GM18951 (cell line): ENCODE data around the gene GSTCD.
"Not testable (repeated sequence)": the region's sequence is repeated elsewhere in the genome, so short reads cannot be mapped to it uniquely, and the experiment has no call there.

Experiments used
- POLR2A ChIP-seq: IDR thresholded peaks from 4 replicates; pipeline ENCODE4 v1.6.1; 2011; ENCODE audit warnings: mild to moderate bottlenecking; ENCODE audit not compliant: insufficient read length, insufficient read depth; ENCODE audit errors: extremely low read depth
- in situ Hi-C: fragments of 300-500 bp; cut with MboI; formaldehyde crosslinking; loops from one replicate; pipeline ENCODE4 v1.12.0; 2022; ENCODE audit warnings: low sequenced_read_pairs, mixed read lengths, inconsistent platforms; ENCODE audit not compliant: unreplicated experiment

GSTCD gene

GRCh38 chr4:105707782-105708180 is 803 bp upstream of the GSTCD start:
- in situ Hi-C loops = loop anchor here (25.0 kb wide), 1 partner anchor 195 kb away; no protein-coding TSS in a partner anchor
- TF ChIP-seq POLR2A = no peak

DNA sequence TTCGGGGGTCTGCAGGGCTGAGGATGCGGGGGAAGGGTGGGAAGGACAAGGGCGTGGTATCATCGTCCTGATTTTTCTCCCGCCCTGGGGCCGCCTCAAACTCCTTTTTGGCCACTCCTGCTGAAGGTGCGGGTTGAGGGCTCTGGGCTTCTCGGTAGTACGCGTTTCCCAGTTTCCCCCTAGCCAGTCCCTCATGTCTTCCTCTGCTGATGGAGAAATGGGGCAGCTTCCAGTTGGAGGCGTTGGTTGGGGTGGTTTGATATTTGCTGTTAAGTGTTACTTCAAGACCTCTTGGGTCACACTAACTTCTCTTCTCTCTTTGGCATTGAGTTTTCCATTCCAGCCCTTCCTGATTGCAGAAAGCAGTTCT is 482 bp downstream of the GSTCD start:
- in situ Hi-C loops = loop anchor here (25.0 kb wide), 1 partner anchor 197 kb away; no protein-coding TSS in a partner anchor
- TF ChIP-seq POLR2A = no peak

DNA sequence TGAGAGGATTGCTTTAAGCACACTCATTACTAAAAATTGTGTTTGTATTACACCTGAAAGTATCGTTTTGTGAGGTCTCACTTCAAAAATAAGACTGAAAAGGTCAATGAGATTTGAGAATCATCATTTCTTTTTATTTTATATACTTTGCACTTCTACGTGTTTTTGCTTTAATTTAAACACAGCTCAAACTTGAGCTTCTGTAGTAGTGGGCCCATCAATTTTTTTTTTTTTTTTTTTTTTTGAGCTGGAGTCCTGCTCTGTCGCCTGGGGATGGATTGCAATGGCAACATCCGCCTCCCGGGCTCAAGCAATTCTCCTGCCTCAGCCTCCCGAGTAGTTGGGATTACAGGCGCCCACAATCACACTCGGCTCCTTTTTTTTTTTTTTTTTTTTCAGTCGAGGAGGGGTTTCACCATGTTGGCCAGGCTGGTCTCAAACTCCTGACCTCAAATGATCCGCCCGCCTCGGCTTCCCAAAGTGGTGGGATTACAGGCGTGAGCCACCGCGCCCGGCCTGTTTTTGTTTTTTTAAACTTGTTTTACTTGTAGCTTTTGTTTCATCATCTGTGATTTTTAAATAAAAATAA is 1.5 kb downstream of the GSTCD start:
- in situ Hi-C loops = loop anchor here (25.0 kb wide), 1 partner anchor 198 kb away; no protein-coding TSS in a partner anchor
- TF ChIP-seq POLR2A = no peak

- in situ Hi-C loops = loop anchor here (25.0 kb wide), 1 partner anchor 198 kb away; no protein-coding TSS in a partner anchor
- TF ChIP-seq POLR2A = no peak
These were observed 2.1 kb downstream of the GSTCD start for GRCh38 chr4:105710678-105711077.

DNA sequence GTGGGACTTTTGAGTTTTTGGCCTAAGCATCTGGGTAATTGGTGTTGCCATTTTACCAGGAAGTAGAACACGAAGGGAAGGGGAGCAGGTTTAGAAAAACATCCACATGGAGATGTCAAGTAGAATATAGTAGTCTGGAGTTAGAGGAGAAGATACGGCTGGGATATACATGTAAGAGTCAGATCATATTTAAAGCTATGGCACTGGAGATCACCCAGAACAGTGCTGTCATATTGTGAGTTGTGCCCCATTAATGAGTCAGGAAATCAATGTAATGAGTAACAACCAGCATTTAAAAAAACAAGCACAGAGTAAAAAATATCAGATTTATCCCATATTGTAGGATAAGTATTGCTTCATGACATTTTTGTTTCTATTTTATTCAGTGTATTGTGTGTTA is 4.2 kb downstream of the GSTCD start:
- in situ Hi-C loops = loop anchor here (25.0 kb wide), 1 partner anchor 200 kb away; no protein-coding TSS in a partner anchor
- no peak for TF ChIP-seq POLR2A

DNA sequence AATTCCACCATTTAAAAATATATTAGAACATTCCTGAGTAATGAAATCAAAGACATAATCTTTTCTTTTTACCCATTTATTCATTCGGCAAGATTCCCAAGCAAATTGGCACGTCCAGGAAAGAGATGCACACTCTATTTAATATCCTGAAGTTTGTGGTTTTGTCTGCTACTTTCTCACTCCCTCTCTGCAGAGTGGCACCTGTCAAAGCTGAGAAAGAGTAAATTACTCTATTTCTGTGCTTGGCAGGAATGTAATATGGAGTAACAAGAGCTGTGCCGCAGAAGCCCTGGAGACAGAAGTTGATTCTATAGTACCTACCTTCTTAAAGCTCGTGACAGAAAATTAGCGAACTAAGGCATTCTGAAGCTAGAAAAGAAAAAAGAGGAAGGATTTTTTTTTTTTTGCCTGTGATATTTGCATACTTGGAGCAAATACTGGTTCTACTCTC is 5.5 kb downstream of the GSTCD start:
- in situ Hi-C loops = loop anchor here (25.0 kb wide), 1 partner anchor 202 kb away; no protein-coding TSS in a partner anchor
- TF ChIP-seq POLR2A = no peak

GRCh38 chr4:105714932-105715331 is 6.3 kb downstream of the GSTCD start:
- in situ Hi-C loops = loop anchor here (25.0 kb wide), 1 partner anchor 203 kb away; no protein-coding TSS in a partner anchor

GRCh38 chr4:105715692-105716278 is 7.2 kb downstream of the GSTCD start:
- no peak for TF ChIP-seq POLR2A
- in situ Hi-C loops = loop anchor here (25.0 kb wide), 1 partner anchor 203 kb away; no protein-coding TSS in a partner anchor

More at GRCh38 chr4:105714932-105715331, 6.3 kb downstream of the GSTCD start:
- no peak for TF ChIP-seq POLR2A

- TF ChIP-seq POLR2A = no peak
- in situ Hi-C loops = loop anchor here (25.0 kb wide), 1 partner anchor 207 kb away; no protein-coding TSS in a partner anchor
These were observed 10.6 kb downstream of the GSTCD start for GRCh38 chr4:105719204-105719603.

DNA sequence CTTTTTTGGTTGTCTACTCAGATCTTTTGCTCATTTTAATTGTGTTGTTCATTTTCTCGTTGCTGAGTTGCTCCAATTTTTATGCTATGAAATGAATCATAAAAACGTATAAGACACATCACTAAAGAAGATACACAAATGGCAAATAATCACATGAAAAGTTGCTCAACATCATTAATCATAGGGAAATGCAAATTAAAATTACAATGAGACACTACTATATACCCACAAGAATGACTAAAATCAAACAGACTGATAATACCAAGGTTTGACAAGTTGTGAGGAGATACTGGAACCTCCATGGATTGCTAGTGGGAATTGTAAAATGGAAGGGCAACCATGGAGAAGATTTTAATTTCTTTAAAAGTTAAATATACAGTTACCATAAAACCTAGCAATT is 17.0 kb downstream of the GSTCD start:
- TF ChIP-seq POLR2A = no peak
- in situ Hi-C loops = no loop called here

- in situ Hi-C loops = not testable (repeated sequence)
These were observed 21.3 kb downstream of the GSTCD start for GRCh38 chr4:105729895-105730294.

GRCh38 chr4:105735217-105735616 is 26.6 kb downstream of the GSTCD start:
- in situ Hi-C loops = not testable (repeated sequence)

- in situ Hi-C loops = no loop called here
- no peak for TF ChIP-seq POLR2A
These were observed 33.0 kb downstream of the GSTCD start for GRCh38 chr4:105741548-105741947.

DNA sequence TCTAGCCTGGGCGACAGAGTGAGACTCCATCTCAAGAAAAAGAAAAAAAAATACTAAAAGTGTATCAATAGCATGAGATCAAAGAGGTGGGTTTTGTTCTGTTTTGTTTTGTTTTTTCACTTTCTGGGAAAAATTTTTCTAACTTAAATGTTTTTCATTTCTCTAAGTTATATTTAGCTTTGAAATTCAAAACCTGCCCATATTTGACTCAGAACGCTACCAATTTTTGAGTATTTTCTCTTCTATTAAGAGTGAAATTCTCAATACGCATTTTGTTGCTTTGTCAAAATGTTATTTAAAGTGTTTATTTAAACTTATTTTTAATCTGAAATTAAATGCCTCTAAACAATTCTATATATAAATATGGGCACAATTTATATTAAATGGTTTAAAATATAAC is 39.6 kb downstream of the GSTCD start:
- no peak for TF ChIP-seq POLR2A
- in situ Hi-C loops = no loop called here
